Left cardiac atrium (tissue), 2 donors: ENCODE results near the gene PBXIP1. TPM values are rescaled to one million over a fixed set of nuclear protein-coding genes. Genes with fewer than 3 reads are reported as not detected.

ENCODE experiments used
- microRNA-seq, 2 donors: library from miRNA; unstranded; fragments of <30 nt; microRNA quantifications; one replicate each; pipeline ENCODE4 v1.2.0, GENCODE V29; 2020
- total RNA-seq, 2 donors: library from RNA; stranded (reverse); fragmentation: NEBNext Ultra II Directional; extraction: Animal tissue kit (Norgen Biotek cat#: 25700); gene quantifications; one replicate each; pipeline ENCODE4 v1.2.1, GENCODE V29; 2021
- donor health status: DM: no; HTN: yes; CAD: no; lungs with severe emphysema.
- donor health status: DM: yes; HTN: yes; CAD: no.

PBXIP1 gene
- total RNA-seq, 2 donors from 2014 or later: 58.8 to 69.7 TPM

Small RNAs within 50 kb of the gene (microRNA-seq; reads per million reads assigned to microRNA genes)
- gene MIR4258: 0 reads per million in 2 donors

Other genes with a start within 250 kb of the PBXIP1 start
- gene KCNN3, start 85.8 kb downstream of the PBXIP1 start, total RNA-seq: 1 to 10 TPM; 3.2 to 4.6 TPM
- 10 to 100 TPM; 55.9 to 63.7 TPM for gene PMVK, start 19.4 kb downstream of the PBXIP1 start, total RNA-seq
- 10 to 100 TPM; 15.3 to 15.8 TPM for gene PYGO2, start 5.7 kb upstream of the PBXIP1 start, total RNA-seq
- gene SHC1, start 14.6 kb upstream of the PBXIP1 start, total RNA-seq: 100 to 1,000 TPM in 1 of 2 donors, 10 to 100 TPM in 1; 88.7 to 102 TPM
- 10 to 100 TPM; 26.9 to 33.8 TPM for gene CKS1B, start 18.6 kb upstream of the PBXIP1 start, total RNA-seq
- 10 to 100 TPM; 25.9 to 30.8 TPM for gene FLAD1, start 27.2 kb upstream of the PBXIP1 start, total RNA-seq
- not detected for gene LENEP, start 37.5 kb upstream of the PBXIP1 start, total RNA-seq
- 10 to 100 TPM; 49.6 to 52.6 TPM for gene ZBTB7B, start 46.7 kb upstream of the PBXIP1 start, total RNA-seq
- under 1 TPM in 1 of 2 donors, not detected in 1; 0.59 TPM for gene DCST2, start 77.7 kb upstream of the PBXIP1 start, total RNA-seq
- gene DCST1, start 77.7 kb upstream of the PBXIP1 start, total RNA-seq: not detected
- 100 to 1,000 TPM; 108 to 142 TPM for gene ADAM15, start 95.2 kb upstream of the PBXIP1 start, total RNA-seq
- gene EFNA4, start 107.6 kb upstream of the PBXIP1 start, total RNA-seq: 1 to 10 TPM; 2.5 to 2.7 TPM
- gene EFNA3, start 122.7 kb upstream of the PBXIP1 start, total RNA-seq: 1 to 10 TPM; 1.1 to 1.4 TPM
- 10 to 100 TPM; 33.3 to 39.1 TPM for gene EFNA1, start 171.8 kb upstream of the PBXIP1 start, total RNA-seq
- gene SLC50A1, start 179.8 kb upstream of the PBXIP1 start, total RNA-seq: 10 to 100 TPM; 12.2 to 13.0 TPM
- 10 to 100 TPM; 65.8 to 78.6 TPM for gene DPM3, start 184.4 kb upstream of the PBXIP1 start, total RNA-seq
- 100 to 1,000 TPM; 143 to 156 TPM for gene KRTCAP2, start 217.2 kb upstream of the PBXIP1 start, total RNA-seq
- gene TRIM46, start 217.8 kb upstream of the PBXIP1 start, total RNA-seq: under 1 TPM; 0.15 to 0.21 TPM